CD14-positive monocyte (primary cell): ENCODE results near the gene ZSCAN1. TPM values are rescaled to one million over a fixed set of nuclear protein-coding genes. Genes with fewer than 3 reads are reported as not detected.

Experiments used
- DNase-seq, 3 donors: peaks; one replicate each; pipeline ENCODE4 v3.0.0-alpha.2; 2011 to 2022
- H2AFZ ChIP-seq: 2 replicates; pipeline ENCODE4 v1.6.0; 2012; ENCODE audit warnings: mild to moderate bottlenecking, low read depth, low read length, inconsistent platforms; ENCODE audit not compliant: insufficient read depth, poor library complexity, severe bottlenecking
- H3K27ac ChIP-seq, 2 donors: 1 replicate in 1 of 2; 2 replicates in 1 of 2; pipeline ENCODE4 v1.5.1; 2012 to 2013; ENCODE audit warnings: low read length in 2 of 2, control low read depth in 1 of 2, inconsistent platforms in 1 of 2, low read depth in 1 of 2, mild to moderate bottlenecking in 1 of 2
- H3K27me3 ChIP-seq, 2 donors: one replicate each; pipeline versions ENCODE4 v1.6.0 to v1.6.1; 2011 to 2013; ENCODE audit warnings: low read length in 2 of 2; ENCODE audit not compliant: control insufficient read depth in 2 of 2, insufficient read depth in 2 of 2
- H3K36me3 ChIP-seq, 2 donors: replicated peaks in 1 of 2; 1 replicate in 1 of 2; 2 replicates in 1 of 2; pipeline versions ENCODE4 v1.5.1 to v1.6.1; 2012 to 2013; ENCODE audit warnings: low read length in 2 of 2, control low read depth in 1 of 2, inconsistent platforms in 1 of 2, mild to moderate bottlenecking in 1 of 2; ENCODE audit not compliant: insufficient read depth in 2 of 2, control insufficient read depth in 1 of 2
- H3K4me1 ChIP-seq, 2 donors: 1 replicate in 1 of 2; 2 replicates in 1 of 2; pipeline versions ENCODE4 v1.5.1 to v1.6.1; 2012 to 2013; ENCODE audit warnings: low read length in 2 of 2, control low read depth in 1 of 2, inconsistent platforms in 1 of 2, mild to moderate bottlenecking in 1 of 2, moderate library complexity in 1 of 2; ENCODE audit not compliant: insufficient read depth in 2 of 2, control insufficient read depth in 1 of 2
- H3K4me2 ChIP-seq: replicated peaks from 2 replicates; pipeline ENCODE3; 2012; ENCODE audit warnings: low read length, moderate library complexity, mild to moderate bottlenecking; ENCODE audit not compliant: poor library complexity, severe bottlenecking; ENCODE audit errors: extremely low read depth
- H3K4me3 ChIP-seq, 3 experiments: fragments of 200-600 bp in 1 of 3; sonication (generic) in 1 of 3; replicated peaks in 1 of 3; 1 replicate in 2 of 3; 2 replicates in 1 of 3; pipeline ENCODE4 v1.5.1; 2011 to 2013; ENCODE audit warnings: low read length in 3 of 3, mild to moderate bottlenecking in 3 of 3, control low read depth in 2 of 3, low read depth in 2 of 3, inconsistent platforms in 1 of 3, moderate library complexity in 1 of 3
- H3K79me2 ChIP-seq: 2 replicates; pipeline ENCODE4 v1.6.0; 2012; ENCODE audit warnings: mild to moderate bottlenecking, control low read depth, inconsistent platforms, low read length, moderate library complexity; ENCODE audit not compliant: insufficient read depth
- H3K9ac ChIP-seq: 2 replicates; pipeline ENCODE4 v1.6.0; 2017; ENCODE audit warnings: low read length, mild to moderate bottlenecking; ENCODE audit not compliant: insufficient read depth, poor library complexity, severe bottlenecking
- H3K9me3 ChIP-seq, 2 donors: replicated peaks in 1 of 2; 1 replicate in 1 of 2; 2 replicates in 1 of 2; pipeline versions ENCODE4 v1.5.1 to v1.6.1; 2012 to 2013; ENCODE audit warnings: low read length in 2 of 2, control low read depth in 1 of 2; ENCODE audit not compliant: control insufficient read depth in 1 of 2, insufficient read depth in 1 of 2
- H4K20me1 ChIP-seq: 2 replicates; pipeline ENCODE4 v1.6.0; 2012; ENCODE audit warnings: mild to moderate bottlenecking, low read length, control low read depth, moderate library complexity; ENCODE audit not compliant: insufficient read depth
- H3K27ac Mint-ChIP-seq, 7 donors: one replicate each; pipeline ENCODE4 v1.8.0; 2020; ENCODE audit warnings: mild to moderate bottlenecking in 7 of 7, mixed read lengths in 7 of 7, moderate library complexity in 6 of 7, inconsistent platforms in 2 of 7
- H3K27me3 Mint-ChIP-seq, 3 donors: one replicate each; pipeline ENCODE4 v1.8.0; 2021 to 2022; ENCODE audit warnings: low read depth in 3 of 3, mild to moderate bottlenecking in 3 of 3, mixed read lengths in 3 of 3, moderate library complexity in 3 of 3, inconsistent platforms in 1 of 3
- H3K36me3 Mint-ChIP-seq, 2 donors: one replicate each; pipeline ENCODE4 v1.8.0; 2020; ENCODE audit warnings: mixed read lengths in 2 of 2, inconsistent platforms in 1 of 2, mild to moderate bottlenecking in 1 of 2
- H3K4me1 Mint-ChIP-seq: one replicate; pipeline ENCODE4 v1.8.0; 2020; ENCODE audit warnings: mild to moderate bottlenecking, mixed read lengths
- H3K4me3 Mint-ChIP-seq, 2 donors: one replicate each; pipeline ENCODE4 v1.8.0; 2020; ENCODE audit warnings: mild to moderate bottlenecking in 2 of 2, mixed read lengths in 2 of 2, moderate library complexity in 1 of 2
- H3K9me3 Mint-ChIP-seq, 7 donors: one replicate each; pipeline ENCODE4 v1.8.0; 2020 to 2022; ENCODE audit warnings: mixed read lengths in 7 of 7, mild to moderate bottlenecking in 6 of 7, moderate library complexity in 6 of 7, inconsistent platforms in 2 of 7
- CTCF ChIP-seq: fragments of 200-600 bp; IDR thresholded peaks from one replicate; pipeline ENCODE4 v1.8.0; 2022; ENCODE audit warnings: antibody characterized with exemption, mild to moderate bottlenecking
- WGBS: methylation state at CpG from one replicate; pipeline ENCODE4 v1.1.5; 2013; ENCODE audit warnings: missing lambda C conversion rate; ENCODE audit not compliant: insufficient coverage; 5-methylcytosine and 5-hydroxymethylcytosine counted together
- intact Hi-C, 2 donors: fragments of 100-400 bp; cut with micrococcal nuclease; formaldehyde crosslinking; loops; one replicate each; pipeline versions ENCODE4 v1.15.0 to v1.15.1; 2023
- polyA plus RNA-seq, 3 donors: library from polyadenylated mRNA; depleted of rRNA in 1 of 3; unstranded in 2 of 3; stranded (reverse) in 1 of 3; fragments of 300-500 nt in 2 of 3; fragments of >200 nt in 1 of 3; fragmentation: Illumina TruSeq in 2 of 3; gene quantifications; 1 replicate in 2 of 3; 2 replicates in 1 of 3; pipeline ENCODE4 v1.2.3, GENCODE V29; 2012 to 2021

The ZSCAN1 gene
- polyA plus RNA-seq, 3 donors = not detected

GRCh38 chr19:58089846-58090245 lies 56.0 kb downstream of the ZSCAN1 start:
- intact Hi-C loops = no loop called here

GRCh38 chr19:58091251-58091995 lies 57.6 kb downstream of the ZSCAN1 start:
- peaks cover 0 to 4% of the 10 kb centered on the region in 2 donors for H3K36me3 Mint-ChIP-seq
- TF ChIP-seq CTCF = no peak
- no peak overlapping the region for H3K4me3 ChIP-seq
- 95% methylated on average over 5 of the region's 11 CpGs for WGBS
- no peaks in the 10 kb centered on the region for H3K36me3 ChIP-seq
- peaks cover 84 to 98% of the 10 kb centered on the region in 2 donors for H3K9me3 ChIP-seq
- H4K20me1 ChIP-seq = no peaks in the 10 kb centered on the region
- no peaks in the 10 kb centered on the region for H3K27me3 Mint-ChIP-seq
- no peak for DNase-seq
- no peak overlapping the region for H3K4me3 Mint-ChIP-seq
- no peaks in the 10 kb centered on the region for H3K27me3 ChIP-seq
- H3K4me1 ChIP-seq = no peaks in the 10 kb centered on the region
- H3K4me2 ChIP-seq = no peak overlapping the region
- H3K27ac ChIP-seq = no peak overlapping the region
- H3K9me3 Mint-ChIP-seq = peaks cover 65 to 98% (median 95%) of the 10 kb centered on the region in 7 donors
- no peak overlapping the region for H3K9ac ChIP-seq
- intact Hi-C loops = no loop called here
- no peak overlapping the region for H2AFZ ChIP-seq
- H3K27ac Mint-ChIP-seq = no peak overlapping the region
- no peaks in the 10 kb centered on the region for H3K79me2 ChIP-seq
- H3K4me1 Mint-ChIP-seq = no peaks in the 10 kb centered on the region

More at GRCh38 chr19:58089846-58090245, 56.0 kb downstream of the ZSCAN1 start:
- Histone ChIP-seq H3K4me2 (no peak overlapping the region), H3K9ac (no peak overlapping the region), H3K36me3 (no peaks in the 10 kb centered on the region), H2AFZ (no peak overlapping the region), H3K27me3 (no peaks in the 10 kb centered on the region), H3K9me3 (peaks cover 84 to 98% of the 10 kb centered on the region in 2 donors), H3K4me3 (no peak overlapping the region), H3K79me2 (no peaks in the 10 kb centered on the region), H3K27ac (no peak overlapping the region), H4K20me1 (no peaks in the 10 kb centered on the region), H3K4me1 (no peaks in the 10 kb centered on the region)
- 96% methylated on average over 16 of the region's 16 CpGs for WGBS
- H3K9me3 Mint-ChIP-seq = peaks cover 64 to 98% (median 94%) of the 10 kb centered on the region in 7 donors
- no peak overlapping the region for H3K4me3 Mint-ChIP-seq
- TF ChIP-seq CTCF = no peak
- no peaks in the 10 kb centered on the region for H3K4me1 Mint-ChIP-seq
- no peaks in the 10 kb centered on the region for H3K36me3 Mint-ChIP-seq
- peaks cover 0 to 2% (median 0%) of the 10 kb centered on the region in 3 donors for H3K27me3 Mint-ChIP-seq
- no peak overlapping the region for H3K27ac Mint-ChIP-seq
- DNase-seq = no peak
